C4-2B (cell line): Measurements from ENCODE around the gene TAB2.
"Not testable (repeated sequence)": the region's sequence is repeated elsewhere in the genome, so short reads cannot be mapped to it uniquely, and the experiment has no call there.

Source experiments
- H3K27ac ChIP-seq: fragments of 450-650 bp; 2 replicates; pipeline ENCODE4 v1.5.1; 2017
- CTCF ChIP-seq: fragments of 450-650 bp; conservative IDR thresholded peaks from 2 replicates; pipeline ENCODE4 v1.5.1; 2017; ENCODE audit warnings: mild to moderate bottlenecking
- ZFX ChIP-seq: fragments of 450-650 bp; IDR thresholded peaks from 2 replicates; pipeline ENCODE4 v1.6.1; 2017

Gene TAB2

DNA sequence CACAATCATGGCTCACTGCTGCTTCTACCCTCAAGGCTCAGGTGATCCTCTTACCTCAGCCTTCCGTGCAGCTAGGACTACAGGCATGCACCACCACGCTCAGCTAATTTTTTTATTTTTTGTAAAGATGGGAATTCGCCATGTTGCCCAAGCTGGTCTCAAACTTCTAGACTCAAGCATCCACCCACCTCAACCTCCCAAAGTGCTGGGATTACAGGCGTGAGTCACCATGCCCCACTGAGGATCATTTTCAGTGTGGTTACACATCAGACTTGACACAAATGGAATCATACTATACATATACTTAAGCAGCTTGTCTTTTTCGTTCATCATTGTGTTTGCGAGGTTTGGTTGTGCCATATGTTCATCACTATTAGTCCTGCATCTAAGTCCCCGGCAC is 140.7 kb downstream of the TAB2 start:
- H3K27ac ChIP-seq, result no peak overlapping the region
- no peak for TF ChIP-seq CTCF
- no peak for TF ChIP-seq ZFX

GRCh38 chr6:149458806-149459205 is 141.3 kb downstream of the TAB2 start:
- TF ChIP-seq CTCF (no peak), ZFX (no peak)

GRCh38 chr6:149459761-149460160 is 142.2 kb downstream of the TAB2 start:
- H3K27ac ChIP-seq, result no peak overlapping the region
- no peak for TF ChIP-seq ZFX
- no peak for TF ChIP-seq CTCF

More at GRCh38 chr6:149458806-149459205, 141.3 kb downstream of the TAB2 start:
- H3K27ac ChIP-seq, result no peak overlapping the region

DNA sequence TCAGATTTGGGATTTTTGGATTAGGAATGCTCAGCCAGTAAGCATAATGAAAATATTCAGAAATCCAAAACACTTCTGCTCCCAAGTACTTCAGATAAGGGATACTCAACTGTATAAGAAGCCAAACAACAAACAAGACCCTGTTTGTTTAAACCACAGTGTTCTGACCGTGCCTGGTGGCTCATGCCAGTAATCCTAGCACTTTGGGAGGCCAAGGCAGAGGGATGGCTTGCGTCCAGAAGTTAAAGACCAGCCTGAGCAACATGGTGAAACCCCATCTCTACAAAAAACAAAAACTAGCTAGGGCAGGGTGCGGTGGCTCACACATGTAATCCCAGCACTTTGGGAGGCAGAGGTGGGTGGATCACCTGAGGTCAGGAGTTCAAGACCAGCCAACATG is 142.7 kb downstream of the TAB2 start:
- H3K27ac ChIP-seq, result not testable (repeated sequence)
